Astrocyte of the cerebellum (primary cell): ENCODE measurements around the gene CRAMP1.

Source experiments
- DNase-seq: peaks from one replicate; pipeline ENCODE4 v3.0.0-alpha.2; 2011; ENCODE audit warnings: low read depth
- H3K4me3 ChIP-seq: 2 replicates; pipeline ENCODE4 v1.5.1; 2011; ENCODE audit warnings: mild to moderate bottlenecking, low read depth, low read length, moderate library complexity
- in situ Hi-C: cut with HindIII; loops from 2 replicates; pipeline ENCODE4 v1.10.0; 2017; ENCODE audit warnings: low sequenced_read_pairs
- TF ChIP-seq, protein P1 (sequence below): IDR thresholded peaks from 2 replicates; pipeline ENCODE4 v1.5.1; 2012; ENCODE audit warnings: low read length, low read depth, moderate library complexity, mild to moderate bottlenecking; ENCODE audit errors: missing control alignments

The CRAMP1 gene

DNA sequence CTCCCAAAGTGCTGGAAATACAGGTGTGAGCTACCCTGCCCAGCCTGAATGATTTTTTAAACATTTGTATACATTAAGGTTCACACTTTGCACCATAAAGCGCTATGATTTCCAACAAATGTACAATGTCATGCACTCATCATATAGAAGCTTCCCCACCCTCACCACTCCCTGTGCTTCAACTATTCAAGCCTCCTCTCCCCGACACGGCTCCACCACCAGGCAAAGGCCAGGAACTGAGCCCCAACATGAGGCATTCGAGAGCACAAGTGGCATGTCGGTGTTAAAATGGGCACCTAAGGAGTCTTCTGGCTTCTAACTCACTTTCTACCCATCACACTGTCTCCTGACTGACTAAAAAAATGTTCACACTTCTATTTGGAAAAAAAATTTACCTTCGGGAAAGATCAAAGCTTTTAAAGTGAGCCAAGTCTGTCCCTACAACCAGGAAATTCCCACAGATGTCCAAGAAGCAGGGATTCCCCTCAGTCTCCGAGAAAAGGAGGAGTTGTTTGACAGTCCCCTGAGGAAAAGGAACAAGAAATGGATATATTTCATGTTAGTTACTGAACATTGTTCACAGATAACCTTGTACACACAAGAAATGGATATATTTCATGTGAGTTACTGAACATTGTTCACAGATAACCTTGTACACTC lies 41.0 kb upstream of the CRAMP1 start:
- in situ Hi-C loops, result no loop called here
- no peak overlapping the region for H3K4me3 ChIP-seq
- TF ChIP-seq, protein P1, sequence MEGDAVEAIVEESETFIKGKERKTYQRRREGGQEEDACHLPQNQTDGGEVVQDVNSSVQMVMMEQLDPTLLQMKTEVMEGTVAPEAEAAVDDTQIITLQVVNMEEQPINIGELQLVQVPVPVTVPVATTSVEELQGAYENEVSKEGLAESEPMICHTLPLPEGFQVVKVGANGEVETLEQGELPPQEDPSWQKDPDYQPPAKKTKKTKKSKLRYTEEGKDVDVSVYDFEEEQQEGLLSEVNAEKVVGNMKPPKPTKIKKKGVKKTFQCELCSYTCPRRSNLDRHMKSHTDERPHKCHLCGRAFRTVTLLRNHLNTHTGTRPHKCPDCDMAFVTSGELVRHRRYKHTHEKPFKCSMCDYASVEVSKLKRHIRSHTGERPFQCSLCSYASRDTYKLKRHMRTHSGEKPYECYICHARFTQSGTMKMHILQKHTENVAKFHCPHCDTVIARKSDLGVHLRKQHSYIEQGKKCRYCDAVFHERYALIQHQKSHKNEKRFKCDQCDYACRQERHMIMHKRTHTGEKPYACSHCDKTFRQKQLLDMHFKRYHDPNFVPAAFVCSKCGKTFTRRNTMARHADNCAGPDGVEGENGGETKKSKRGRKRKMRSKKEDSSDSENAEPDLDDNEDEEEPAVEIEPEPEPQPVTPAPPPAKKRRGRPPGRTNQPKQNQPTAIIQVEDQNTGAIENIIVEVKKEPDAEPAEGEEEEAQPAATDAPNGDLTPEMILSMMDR, result no peak
- no peak for DNase-seq

DNA sequence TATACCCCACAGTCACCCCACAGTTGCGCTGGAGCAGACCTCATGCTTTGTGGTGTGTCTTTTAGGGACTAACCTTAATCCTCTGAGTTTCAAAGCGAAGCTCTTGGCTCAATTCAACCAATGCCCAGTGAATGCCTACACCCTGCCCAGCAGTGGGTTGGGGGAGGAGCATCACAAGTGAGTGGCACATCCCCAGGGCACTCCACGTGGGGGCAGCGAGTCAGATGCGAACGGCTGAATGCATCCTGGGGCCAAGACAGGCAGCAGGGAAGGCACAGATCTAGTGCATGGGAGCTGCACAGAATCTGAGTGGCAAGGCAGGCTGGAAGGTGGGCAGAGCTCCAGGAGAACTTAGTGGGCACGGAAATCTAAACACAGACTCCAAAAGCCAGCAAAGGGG lies 39.5 kb upstream of the CRAMP1 start:
- TF ChIP-seq, protein P1, result no peak
- H3K4me3 ChIP-seq, result no peak overlapping the region
- no peak for DNase-seq
- in situ Hi-C loops, result no loop called here

DNA sequence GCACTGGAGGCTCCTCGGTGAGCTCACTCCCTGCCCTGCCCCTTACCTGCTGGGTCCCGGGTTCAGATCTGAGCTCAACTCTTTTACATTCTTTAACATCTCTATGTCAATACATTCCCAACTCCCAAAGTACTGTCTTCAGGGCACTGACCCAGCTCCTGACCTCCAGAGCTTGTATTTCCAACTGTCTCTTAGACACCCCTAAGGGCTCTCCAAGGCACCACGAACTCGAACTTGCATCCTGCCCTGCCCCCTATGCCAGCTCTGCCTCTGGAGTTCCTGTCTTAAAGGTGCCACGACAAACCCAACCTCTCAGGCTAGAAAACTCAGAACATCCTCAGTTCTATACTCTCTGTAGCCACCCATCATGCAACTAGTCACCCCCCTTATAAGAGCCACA lies 38.9 kb upstream of the CRAMP1 start:
- in situ Hi-C loops, result no loop called here
- no peak overlapping the region for H3K4me3 ChIP-seq
- DNase-seq, result no peak
- TF ChIP-seq, protein P1, result no peak

DNA sequence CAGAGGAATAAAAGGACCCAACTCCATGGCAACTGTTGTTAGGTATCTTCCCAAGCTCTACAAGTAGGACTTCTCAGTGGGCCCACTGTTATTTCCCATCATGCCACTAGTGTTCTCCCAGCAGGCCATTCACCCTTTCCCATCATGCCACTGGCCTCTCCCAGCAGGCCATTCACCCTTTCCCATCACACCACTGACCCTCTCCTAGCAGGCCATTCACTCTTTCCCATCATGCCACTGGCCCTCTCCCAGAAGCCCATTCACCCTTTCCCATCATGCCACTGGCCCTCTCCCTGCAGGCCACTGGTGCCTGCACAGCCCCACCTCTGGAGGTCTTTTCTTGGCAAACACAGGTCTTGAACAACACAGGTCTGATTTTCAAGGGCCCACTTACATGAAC lies 36.6 kb upstream of the CRAMP1 start:
- in situ Hi-C loops, result no loop called here

DNA sequence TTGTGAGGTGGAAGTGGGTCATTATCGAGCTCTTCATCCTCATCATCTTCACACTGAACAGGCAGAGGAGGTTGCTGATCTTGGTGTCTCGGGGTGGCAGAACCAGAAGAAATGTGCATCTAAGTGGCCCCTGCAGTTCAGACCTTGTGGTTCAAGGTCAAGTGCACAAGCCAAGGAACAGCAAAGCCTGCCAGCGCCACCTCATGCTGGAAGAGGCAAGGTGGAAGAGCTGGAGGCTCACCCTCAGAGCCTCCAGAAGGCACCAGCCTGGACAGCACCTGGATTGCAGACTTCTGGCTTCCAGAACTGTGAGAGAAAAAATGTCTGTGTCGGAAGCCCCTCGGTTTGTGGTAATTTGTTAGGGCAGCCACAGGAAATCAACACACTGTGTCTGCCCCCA lies 32.9 kb upstream of the CRAMP1 start:
- H3K4me3 ChIP-seq, result no peak overlapping the region
- DNase-seq, result no peak
- in situ Hi-C loops, result no loop called here
- TF ChIP-seq, protein P1, result no peak

More for the DNA sequence above, 36.6 kb upstream of the CRAMP1 start:
- no peak for DNase-seq
- TF ChIP-seq, protein P1, result no peak
- H3K4me3 ChIP-seq, result no peak overlapping the region

- H3K4me3 ChIP-seq, result no peak overlapping the region
- in situ Hi-C loops, result no loop called here
- no peak for DNase-seq
- TF ChIP-seq, protein P1, result no peak
Observed at GRCh38 chr16:1580256-1580655, 31.9 kb upstream of the CRAMP1 start.
